DND-41 (cell line): ENCODE results near the gene ANO9.
"Not testable (repeated sequence)": the region's sequence is repeated elsewhere in the genome, so short reads cannot be mapped to it uniquely, and the experiment has no call there.

Source experiments
- ATAC-seq: fragments of 200-7000 bp; cut with Tn5 transposase; 3 replicates; pipeline ENCODE4 v1.9.1; 2021; ENCODE audit warnings: low read depth; ENCODE audit not compliant: insufficient read depth
- DNase-seq: peaks from one replicate; pipeline ENCODE4 v3.0.0-alpha.2; 2020
- H2AFZ ChIP-seq: 2 replicates; pipeline ENCODE4 v1.6.0; 2012; ENCODE audit warnings: low read depth, low read length
- H3K27ac ChIP-seq: 2 replicates; pipeline ENCODE4 v1.5.1; 2012; ENCODE audit warnings: low read length, inconsistent platforms
- H3K27me3 ChIP-seq: fragments of 200-600 bp; sonication (generic); 2 replicates; pipeline ENCODE4 v1.6.0; 2012; ENCODE audit warnings: low read length, mild to moderate bottlenecking, inconsistent platforms; ENCODE audit not compliant: insufficient read depth, poor library complexity
- H3K36me3 ChIP-seq: 2 replicates; pipeline ENCODE4 v1.5.1; 2012; ENCODE audit warnings: low read length, inconsistent platforms; ENCODE audit not compliant: insufficient read depth
- H3K4me1 ChIP-seq: 2 replicates; pipeline ENCODE4 v1.5.1; 2012; ENCODE audit warnings: mild to moderate bottlenecking, low read length; ENCODE audit not compliant: insufficient read depth
- H3K4me2 ChIP-seq: 2 replicates; pipeline ENCODE4 v1.6.0; 2012; ENCODE audit warnings: mild to moderate bottlenecking, moderate library complexity, low read length, inconsistent platforms; ENCODE audit not compliant: insufficient read depth
- H3K4me3 ChIP-seq, 2 experiments: fragments of 200-600 bp in 1 of 2; shearing (Covaris generic) in 1 of 2; 2 replicates each; pipeline ENCODE4 v1.5.1; 2012 to 2016; ENCODE audit warnings: inconsistent platforms in 2 of 2, low read length in 2 of 2, mild to moderate bottlenecking in 2 of 2, low read depth in 1 of 2, moderate library complexity in 1 of 2
- H3K79me2 ChIP-seq: 2 replicates; pipeline ENCODE4 v1.6.0; 2012; ENCODE audit warnings: low read length, inconsistent platforms; ENCODE audit not compliant: insufficient read depth
- H3K9ac ChIP-seq: 2 replicates; pipeline ENCODE4 v1.6.0; 2012; ENCODE audit warnings: low read depth, mild to moderate bottlenecking, inconsistent platforms, low read length, moderate library complexity
- H3K9me3 ChIP-seq: 2 replicates; pipeline ENCODE4 v1.5.1; 2012; ENCODE audit warnings: low read length, moderate library complexity, mild to moderate bottlenecking, inconsistent platforms; ENCODE audit not compliant: insufficient read depth, severe bottlenecking
- H4K20me1 ChIP-seq: 2 replicates; pipeline ENCODE4 v1.6.0; 2012; ENCODE audit warnings: low read length; ENCODE audit not compliant: insufficient read depth
- EZH2 ChIP-seq: IDR thresholded peaks from 3 replicates; pipeline ENCODE4 v1.6.1; 2012; ENCODE audit warnings: borderline replicate concordance, low read depth, mild to moderate bottlenecking, moderate library complexity, low read length, inconsistent platforms; ENCODE audit not compliant: severe bottlenecking
- TF ChIP-seq, protein P1 (sequence below): IDR thresholded peaks from 2 replicates; pipeline ENCODE4 v1.5.1; 2012; ENCODE audit warnings: borderline replicate concordance, low read length, moderate library complexity, mild to moderate bottlenecking; ENCODE audit not compliant: poor library complexity, severe bottlenecking; ENCODE audit errors: extremely low read depth

ANO9 gene

DNA sequence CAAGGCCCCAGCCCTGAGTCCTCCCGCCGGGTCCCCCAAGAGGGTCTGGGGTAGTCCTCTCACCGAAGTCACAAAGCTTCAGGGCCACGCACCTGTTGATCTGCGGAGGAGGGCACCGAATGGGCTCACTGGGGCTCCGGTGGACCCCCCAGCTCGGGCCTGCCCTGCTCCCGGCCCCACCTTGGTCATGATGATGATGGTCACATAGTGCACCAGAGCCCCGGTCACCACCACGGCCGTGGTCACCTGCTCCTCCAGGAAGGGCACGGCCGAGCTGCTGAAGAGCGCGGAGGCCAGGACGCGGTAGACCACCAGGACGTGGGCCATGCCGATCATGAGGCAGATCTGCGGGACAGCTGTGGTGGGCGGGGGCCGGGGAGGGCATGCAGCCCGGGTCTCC lies 13.5 kb downstream of the ANO9 start:
- TF ChIP-seq, protein P1, sequence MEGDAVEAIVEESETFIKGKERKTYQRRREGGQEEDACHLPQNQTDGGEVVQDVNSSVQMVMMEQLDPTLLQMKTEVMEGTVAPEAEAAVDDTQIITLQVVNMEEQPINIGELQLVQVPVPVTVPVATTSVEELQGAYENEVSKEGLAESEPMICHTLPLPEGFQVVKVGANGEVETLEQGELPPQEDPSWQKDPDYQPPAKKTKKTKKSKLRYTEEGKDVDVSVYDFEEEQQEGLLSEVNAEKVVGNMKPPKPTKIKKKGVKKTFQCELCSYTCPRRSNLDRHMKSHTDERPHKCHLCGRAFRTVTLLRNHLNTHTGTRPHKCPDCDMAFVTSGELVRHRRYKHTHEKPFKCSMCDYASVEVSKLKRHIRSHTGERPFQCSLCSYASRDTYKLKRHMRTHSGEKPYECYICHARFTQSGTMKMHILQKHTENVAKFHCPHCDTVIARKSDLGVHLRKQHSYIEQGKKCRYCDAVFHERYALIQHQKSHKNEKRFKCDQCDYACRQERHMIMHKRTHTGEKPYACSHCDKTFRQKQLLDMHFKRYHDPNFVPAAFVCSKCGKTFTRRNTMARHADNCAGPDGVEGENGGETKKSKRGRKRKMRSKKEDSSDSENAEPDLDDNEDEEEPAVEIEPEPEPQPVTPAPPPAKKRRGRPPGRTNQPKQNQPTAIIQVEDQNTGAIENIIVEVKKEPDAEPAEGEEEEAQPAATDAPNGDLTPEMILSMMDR, result no peak
- TF ChIP-seq EZH2, result no peak
- Histone ChIP-seq H3K9ac (no peak overlapping the region), H3K4me1 (no peaks in the 10 kb centered on the region), H3K36me3 (no peaks in the 10 kb centered on the region), H3K4me3 (no peak overlapping the region), H3K4me2 (no peak overlapping the region), H3K9me3 (no peaks in the 10 kb centered on the region), H4K20me1 (no peaks in the 10 kb centered on the region), H3K27me3 (no peaks in the 10 kb centered on the region), H3K27ac (no peak overlapping the region), H3K79me2 (no peaks in the 10 kb centered on the region), H2AFZ (no peak overlapping the region)
- ATAC-seq, result no peak
- DNase-seq, result no peak

DNA sequence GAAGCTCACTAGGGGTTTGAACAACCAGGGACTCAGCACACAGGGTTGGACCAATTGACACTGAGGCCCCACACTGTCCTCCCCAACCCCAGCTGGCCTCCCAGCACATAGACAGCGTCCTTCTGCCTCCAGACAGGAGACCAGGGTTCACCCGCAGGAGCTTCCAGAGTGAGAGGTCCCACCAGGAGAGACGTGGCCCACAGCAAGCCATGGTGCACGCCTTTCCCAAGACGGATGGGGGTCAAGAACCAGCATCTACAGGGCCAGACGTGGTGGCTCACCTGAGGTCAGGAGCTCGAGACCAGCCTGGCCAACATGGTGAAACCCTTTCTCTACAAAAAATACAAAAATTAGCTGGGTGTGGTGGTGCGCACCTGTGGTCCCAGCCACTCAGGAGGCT lies 15.0 kb downstream of the ANO9 start:
- DNase-seq (no peak), ATAC-seq (no peak)
- Histone ChIP-seq H3K9ac (no peak overlapping the region), H3K9me3 (no peaks in the 10 kb centered on the region), H4K20me1 (no peaks in the 10 kb centered on the region), H3K27ac (no peak overlapping the region), H3K4me3 (no peak overlapping the region), H3K36me3 (no peaks in the 10 kb centered on the region), H3K4me1 (no peaks in the 10 kb centered on the region), H3K4me2 (no peak overlapping the region), H2AFZ (no peak overlapping the region), H3K27me3 (no peaks in the 10 kb centered on the region), H3K79me2 (no peaks in the 10 kb centered on the region)
- TF ChIP-seq, protein P1, result no peak
- TF ChIP-seq EZH2, result no peak

DNA sequence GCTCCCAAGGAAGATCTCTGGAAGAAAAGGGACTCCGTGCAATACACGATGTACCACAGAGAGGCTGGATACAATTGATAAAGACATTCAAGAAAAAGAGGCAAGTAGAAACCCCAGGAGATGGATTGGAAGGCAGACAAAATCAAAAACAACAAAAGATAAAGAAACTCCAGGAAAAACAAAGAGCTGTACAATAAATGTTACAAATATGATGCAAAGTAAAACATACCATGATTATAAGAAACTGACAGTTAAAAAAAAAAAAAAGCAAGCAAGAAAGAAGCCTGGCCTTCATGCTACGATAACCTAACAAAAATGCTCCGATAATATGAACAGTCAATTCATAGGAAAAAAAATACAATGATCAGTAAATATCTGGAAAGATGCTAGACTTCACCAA lies 16.5 kb downstream of the ANO9 start:
- no peaks in the 10 kb centered on the region for H4K20me1 ChIP-seq
- TF ChIP-seq, protein P1, result no peak
- TF ChIP-seq EZH2, result no peak
- H2AFZ ChIP-seq, result no peak overlapping the region
- H3K4me2 ChIP-seq, result no peak overlapping the region
- DNase-seq (no peak), ATAC-seq (no peak)
- no peaks in the 10 kb centered on the region for H3K4me1 ChIP-seq
- H3K36me3 ChIP-seq, result no peaks in the 10 kb centered on the region
- H3K27ac ChIP-seq, result no peak overlapping the region
- H3K9me3 ChIP-seq, result no peaks in the 10 kb centered on the region
- no peaks in the 10 kb centered on the region for H3K79me2 ChIP-seq
- H3K9ac ChIP-seq, result no peak overlapping the region
- H3K4me3 ChIP-seq, result no peak overlapping the region
- no peaks in the 10 kb centered on the region for H3K27me3 ChIP-seq

- H3K4me3 ChIP-seq, H3K27me3 ChIP-seq, H3K9me3 ChIP-seq, H3K79me2 ChIP-seq, H3K27ac ChIP-seq, H4K20me1 ChIP-seq, H3K36me3 ChIP-seq, H2AFZ ChIP-seq, DNase-seq, H3K4me1 ChIP-seq, H3K4me2 ChIP-seq, H3K9ac ChIP-seq, ATAC-seq: not testable (repeated sequence)
Observed at GRCh38 chr11:424766-425165, 17.0 kb downstream of the ANO9 start.
